ENCODE measurements around the gene ZNF569.

ZNF569 gene

DNA sequence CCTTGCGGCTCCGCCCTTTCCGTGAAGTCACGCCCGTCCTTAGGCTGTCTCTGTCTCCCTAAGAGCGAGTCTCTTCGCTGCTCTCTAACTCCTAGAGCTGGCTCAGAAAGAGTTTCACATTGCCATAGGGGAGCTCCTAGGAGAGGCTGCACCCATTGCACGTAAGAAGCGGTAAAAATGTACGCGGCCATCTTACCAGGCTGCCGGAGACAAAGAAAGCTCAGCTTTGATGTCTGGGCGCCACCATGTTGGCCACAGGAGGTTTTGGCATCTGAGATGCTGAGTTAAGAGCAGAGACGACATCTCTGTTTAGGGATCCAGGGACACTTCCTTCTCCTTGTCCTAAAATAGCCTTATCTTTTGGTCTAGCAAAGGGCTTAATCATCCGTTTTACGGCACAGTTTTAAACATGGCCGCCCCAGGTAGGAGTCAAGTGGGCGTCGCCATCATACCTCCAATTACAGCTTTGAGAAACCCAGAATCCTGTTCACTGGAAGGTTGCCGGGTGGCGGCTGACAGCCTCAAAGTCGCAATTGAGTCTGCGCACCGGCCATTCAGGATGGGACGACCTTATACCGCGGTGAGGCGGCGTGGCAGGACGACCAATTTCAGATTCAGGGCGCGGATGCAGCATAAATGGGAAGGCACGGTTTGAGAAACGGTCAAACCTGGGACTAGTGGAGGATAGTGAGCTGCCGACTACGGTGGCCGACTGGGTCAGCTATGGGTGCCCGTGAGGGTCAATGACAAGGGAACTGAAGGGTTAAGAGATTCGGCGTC lies 39.3 kb upstream of the ZNF569 start, which contains the start of gene ZNF793:
TSS of gene ZNF793 (plus strand) at position 553 of the 780 bp plus-strand sequence. CDS start 16,501 bp downstream, outside the sequence.
- POLR2A ChIA-PET = interaction anchor here (0.9 to 2.0 kb wide), 8 partner anchors 30 to 294 kb away, joined by 3 to 14 read pairs (median 6); partner anchors contain the start of genes ZNF527, ZNF540, ZNF569 and ZNF570
- peak; percentile 37 for DNase-seq (ENCODE audit: extremely low spot score)

DNA sequence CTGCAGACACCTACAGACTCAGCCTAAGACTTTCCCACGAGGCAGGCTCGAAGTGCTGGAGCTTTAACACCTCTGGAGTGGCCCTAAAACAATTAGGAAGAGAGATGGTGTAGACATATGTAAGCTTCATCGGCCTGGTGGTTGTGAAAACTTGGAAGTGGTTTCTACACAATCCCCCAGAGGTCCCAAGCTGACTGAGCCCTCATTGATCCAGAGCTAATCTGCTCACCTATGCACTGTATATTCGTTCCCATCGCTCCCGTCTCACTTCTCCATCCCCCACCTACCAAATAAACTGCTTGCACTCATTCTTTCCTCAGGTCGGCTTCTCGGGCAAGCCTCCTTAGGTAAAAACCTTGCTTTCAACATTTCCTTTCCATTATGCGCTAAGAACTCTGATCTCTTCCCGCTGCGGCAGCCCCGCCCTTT lies 38.7 kb upstream of the ZNF569 start:
- ChIA-PET CTCF (no interaction called here), POLR2A (interaction anchor here (1.0 to 2.0 kb wide), 6 partner anchors 30 to 295 kb away, joined by 3 to 14 read pairs (median 6); partner anchors contain the start of genes ZNF527, ZNF540, ZNF569 and ZNF570)
- DNase-seq (ENCODE audit: extremely low spot score) = no peak
- TF ChIP-seq SP1 (IDR thresholded peaks at IDR 0.05) (no peak), ZNF384 (IDR thresholded peaks at IDR 0.05) (no peak), FOXA1 (IDR thresholded peaks at IDR 0.05) (no peak), HDGF (IDR thresholded peaks at IDR 0.05; ENCODE audit: borderline replicate concordance) (no peak), BHLHE40 (IDR thresholded peaks at IDR 0.05; ENCODE audit: borderline replicate concordance) (no peak), ELF4 (IDR thresholded peaks at IDR 0.05) (no peak), L3MBTL2 (conservative IDR thresholded peaks at IDR 0.05) (no peak), TARDBP (IDR thresholded peaks at IDR 0.05) (no peak), SUZ12 (IDR thresholded peaks at IDR 0.05) (no peak), LEF1 (IDR thresholded peaks at IDR 0.05; ENCODE audit: borderline replicate concordance) (no peak), CTBP1 (IDR thresholded peaks at IDR 0.05; ENCODE audit: borderline replicate concordance) (no peak), ARNT (IDR thresholded peaks at IDR 0.05) (no peak), FOXM1 (IDR thresholded peaks at IDR 0.05; ENCODE audit: borderline replicate concordance) (no peak), FOXK2 (IDR thresholded peaks at IDR 0.05) (no peak), NFRKB (IDR thresholded peaks at IDR 0.05) (no peak)

More for the DNA sequence above, 39.3 kb upstream of the ZNF569 start, which contains the start of gene ZNF793:
- TF ChIP-seq HDGF (IDR thresholded peaks at IDR 0.05; ENCODE audit: borderline replicate concordance) (no peak), L3MBTL2 (conservative IDR thresholded peaks at IDR 0.05) (0 out of 2 replicates have a peak, but pooled peaks have one; percentile 20), ARNT (IDR thresholded peaks at IDR 0.05) (no peak)
- CTCF ChIA-PET = no interaction called here

DNA sequence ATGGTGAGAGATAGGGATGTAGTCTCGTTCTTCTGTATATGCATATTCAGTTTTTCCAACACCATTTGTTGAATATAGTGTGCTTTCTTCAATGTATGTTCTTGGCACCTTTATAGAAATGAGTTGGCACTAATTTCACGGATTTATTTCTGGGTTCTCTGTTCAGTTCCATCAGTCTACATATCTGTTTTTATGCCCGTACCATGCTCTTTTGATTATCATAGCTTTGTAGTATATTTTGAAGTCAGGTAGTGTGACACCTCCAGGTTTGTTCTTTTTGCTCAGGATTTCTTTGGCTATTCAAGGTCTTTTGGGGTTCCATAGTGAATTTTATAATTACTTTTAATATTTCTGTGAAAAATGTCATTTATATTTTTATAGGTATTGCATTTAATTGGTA lies 25.0 kb upstream of the ZNF569 start:
- ChIA-PET POLR2A (no interaction called here), CTCF (no interaction called here)
- TF ChIP-seq SP1 (IDR thresholded peaks at IDR 0.05) (no peak), HDGF (IDR thresholded peaks at IDR 0.05; ENCODE audit: borderline replicate concordance) (no peak), CTBP1 (IDR thresholded peaks at IDR 0.05; ENCODE audit: borderline replicate concordance) (no peak), ARNT (IDR thresholded peaks at IDR 0.05) (no peak), NFRKB (IDR thresholded peaks at IDR 0.05) (no peak), LEF1 (IDR thresholded peaks at IDR 0.05; ENCODE audit: borderline replicate concordance) (no peak), ZNF384 (IDR thresholded peaks at IDR 0.05) (no peak), ELF4 (IDR thresholded peaks at IDR 0.05) (no peak), FOXM1 (IDR thresholded peaks at IDR 0.05; ENCODE audit: borderline replicate concordance) (no peak), L3MBTL2 (conservative IDR thresholded peaks at IDR 0.05) (no peak), FOXA1 (IDR thresholded peaks at IDR 0.05) (no peak), FOXK2 (IDR thresholded peaks at IDR 0.05) (no peak)
- TF ChIP-seq, protein P1, sequence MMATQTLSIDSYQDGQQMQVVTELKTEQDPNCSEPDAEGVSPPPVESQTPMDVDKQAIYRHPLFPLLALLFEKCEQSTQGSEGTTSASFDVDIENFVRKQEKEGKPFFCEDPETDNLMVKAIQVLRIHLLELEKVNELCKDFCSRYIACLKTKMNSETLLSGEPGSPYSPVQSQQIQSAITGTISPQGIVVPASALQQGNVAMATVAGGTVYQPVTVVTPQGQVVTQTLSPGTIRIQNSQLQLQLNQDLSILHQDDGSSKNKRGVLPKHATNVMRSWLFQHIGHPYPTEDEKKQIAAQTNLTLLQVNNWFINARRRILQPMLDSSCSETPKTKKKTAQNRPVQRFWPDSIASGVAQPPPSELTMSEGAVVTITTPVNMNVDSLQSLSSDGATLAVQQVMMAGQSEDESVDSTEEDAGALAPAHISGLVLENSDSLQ (IDR thresholded peaks at IDR 0.05) = no peak
- DNase-seq (ENCODE audit: extremely low spot score) = no peak

DNA sequence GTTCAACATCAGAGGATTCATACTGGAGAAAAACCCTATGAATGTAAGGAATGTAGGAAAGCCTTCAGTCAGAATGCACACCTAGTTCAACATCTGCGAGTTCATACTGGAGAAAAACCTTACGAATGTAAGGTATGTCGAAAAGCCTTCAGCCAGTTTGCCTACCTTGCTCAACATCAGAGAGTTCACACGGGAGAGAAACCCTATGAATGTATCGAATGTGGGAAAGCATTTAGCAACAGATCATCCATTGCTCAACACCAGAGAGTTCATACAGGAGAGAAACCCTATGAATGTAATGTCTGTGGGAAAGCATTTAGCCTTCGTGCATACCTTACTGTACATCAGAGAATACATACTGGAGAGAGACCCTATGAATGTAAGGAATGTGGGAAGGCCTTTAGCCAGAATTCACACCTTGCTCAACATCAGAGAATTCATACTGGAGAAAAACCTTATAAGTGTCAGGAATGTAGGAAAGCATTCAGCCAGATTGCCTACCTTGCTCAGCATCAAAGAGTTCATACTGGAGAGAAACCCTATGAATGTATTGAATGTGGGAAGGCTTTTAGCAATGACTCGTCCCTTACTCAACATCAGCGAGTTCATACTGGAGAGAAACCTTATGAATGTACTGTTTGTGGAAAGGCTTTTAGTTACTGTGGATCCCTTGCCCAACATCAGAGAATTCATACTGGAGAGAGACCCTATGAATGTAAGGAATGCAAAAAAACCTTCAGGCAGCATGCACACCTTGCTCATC lies 17.3 kb upstream of the ZNF569 start:
- TF ChIP-seq HDGF (IDR thresholded peaks at IDR 0.05; ENCODE audit: borderline replicate concordance) = no peak
- no peak for TF ChIP-seq SUZ12 (IDR thresholded peaks at IDR 0.05)
- no peak for TF ChIP-seq FOXK2 (IDR thresholded peaks at IDR 0.05)
- TF ChIP-seq LEF1 (IDR thresholded peaks at IDR 0.05; ENCODE audit: borderline replicate concordance) = no peak
- TF ChIP-seq TARDBP (IDR thresholded peaks at IDR 0.05) = no peak
- no peak for TF ChIP-seq NFRKB (IDR thresholded peaks at IDR 0.05)
- TF ChIP-seq CTBP1 (IDR thresholded peaks at IDR 0.05; ENCODE audit: borderline replicate concordance) = no peak
- TF ChIP-seq ZNF384 (IDR thresholded peaks at IDR 0.05) = no peak
- no peak for TF ChIP-seq FOXM1 (IDR thresholded peaks at IDR 0.05; ENCODE audit: borderline replicate concordance)
- TF ChIP-seq, protein P1 (IDR thresholded peaks at IDR 0.05) = no peak
- no peak for TF ChIP-seq SP1 (IDR thresholded peaks at IDR 0.05)
- no peak for TF ChIP-seq FOXA1 (IDR thresholded peaks at IDR 0.05)
- no peak for TF ChIP-seq BHLHE40 (IDR thresholded peaks at IDR 0.05; ENCODE audit: borderline replicate concordance)
- no peak for TF ChIP-seq L3MBTL2 (conservative IDR thresholded peaks at IDR 0.05)
- no peak for TF ChIP-seq ARNT (IDR thresholded peaks at IDR 0.05)
- no peak for TF ChIP-seq ELF4 (IDR thresholded peaks at IDR 0.05)
- ChIA-PET POLR2A (no interaction called here), CTCF (no interaction called here)
- no peak for DNase-seq (ENCODE audit: extremely low spot score)

DNA sequence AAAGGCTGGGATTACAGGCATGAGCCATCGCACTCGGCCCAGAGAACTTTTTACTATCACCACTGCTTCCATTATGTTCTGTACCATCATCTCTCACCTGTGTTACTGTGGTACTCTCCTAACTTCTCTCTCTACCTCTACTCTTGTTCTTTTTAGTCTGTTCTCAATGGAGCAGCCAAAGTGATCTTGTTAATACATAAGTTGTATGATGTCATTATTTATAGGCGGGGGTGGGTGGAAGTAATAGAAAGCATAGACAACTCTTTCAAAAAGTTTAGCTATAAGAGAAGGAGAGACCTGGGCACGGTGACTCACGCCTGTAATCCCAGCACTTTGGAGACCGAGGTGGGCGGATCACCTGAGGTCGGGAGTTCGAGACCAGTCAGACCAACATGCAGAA lies 4.9 kb upstream of the ZNF569 start:
- TF ChIP-seq, protein P1 (IDR thresholded peaks at IDR 0.05) = no peak
- DNase-seq (ENCODE audit: extremely low spot score) = no peak
- CTCF ChIA-PET = no interaction called here
- POLR2A ChIA-PET = no interaction called here

DNA sequence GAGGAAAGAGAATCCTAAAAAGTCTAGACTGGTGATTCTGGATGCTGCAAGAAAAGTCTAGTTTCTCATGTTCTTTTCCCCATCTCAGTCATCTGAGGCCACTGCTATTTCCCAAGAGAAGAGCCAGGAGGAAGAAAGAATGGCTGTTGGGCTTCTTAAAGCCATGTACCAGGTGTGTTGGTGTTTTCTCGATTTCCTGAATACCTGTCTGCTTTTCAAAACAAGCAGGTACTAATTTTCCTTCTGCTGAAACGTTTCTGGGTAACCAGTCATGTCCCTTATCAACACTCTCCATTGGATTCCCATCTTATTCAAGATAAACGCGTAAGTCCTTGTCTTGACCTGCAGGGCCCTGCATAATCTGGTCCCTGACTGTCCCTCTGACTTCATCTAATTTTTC lies 3.0 kb upstream of the ZNF569 start:
- no peak for DNase-seq (ENCODE audit: extremely low spot score)
- POLR2A ChIA-PET = no interaction called here
- no peak for TF ChIP-seq BHLHE40 (IDR thresholded peaks at IDR 0.05; ENCODE audit: borderline replicate concordance)
- no peak for TF ChIP-seq L3MBTL2 (conservative IDR thresholded peaks at IDR 0.05)
- no peak for TF ChIP-seq LEF1 (IDR thresholded peaks at IDR 0.05; ENCODE audit: borderline replicate concordance)
- TF ChIP-seq ZNF384 (IDR thresholded peaks at IDR 0.05) = no peak
- TF ChIP-seq SP1 (IDR thresholded peaks at IDR 0.05) = no peak
- CTCF ChIA-PET = no interaction called here
